ENCODE results near the gene DAPK2. TPM values are rescaled to one million over a fixed set of nuclear protein-coding genes. Genes with fewer than 3 reads are reported as not detected.

Gene DAPK2
- total RNA-seq, 6 experiments from 2014 or later = 2.1 to 5.7 (median 5.1) TPM

DNA sequence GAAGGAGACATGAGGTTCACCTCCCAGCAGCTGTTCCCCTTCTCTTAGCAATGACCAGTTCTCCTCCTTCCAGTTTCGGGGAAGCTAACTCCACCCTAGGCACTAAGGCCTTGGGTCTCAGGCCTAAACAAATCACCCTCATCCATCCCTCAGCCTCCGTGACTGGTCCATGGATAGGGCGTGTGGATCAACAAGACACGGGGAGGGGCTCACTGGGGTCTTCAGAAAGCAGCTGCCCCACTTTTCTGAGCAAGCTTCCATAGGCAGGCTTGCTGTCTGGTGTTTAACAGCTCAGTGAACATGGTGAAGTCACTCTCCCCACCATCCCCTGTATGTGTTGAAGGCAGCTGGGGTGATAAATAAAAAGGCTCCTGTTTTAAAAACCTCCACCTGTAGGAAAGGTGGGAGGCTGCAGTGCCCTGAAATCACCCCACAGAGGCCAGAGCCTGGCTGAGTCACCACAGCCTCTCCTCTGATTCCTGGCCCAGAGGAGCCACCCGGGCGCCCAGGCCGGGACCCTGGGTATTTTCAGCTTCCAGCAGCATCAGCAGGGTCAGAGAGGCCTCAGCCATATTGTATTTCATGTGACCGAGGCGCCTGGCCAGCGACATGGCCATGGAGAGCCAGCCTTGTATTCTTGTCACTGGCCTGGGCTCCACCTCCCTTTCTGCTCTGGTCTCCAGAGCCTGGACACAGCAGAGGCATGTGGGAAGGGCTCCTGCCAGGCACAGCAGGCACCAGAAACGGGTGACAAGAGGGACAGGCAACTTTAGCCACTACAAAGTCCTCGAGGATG is 152.2 kb downstream of the DAPK2 start:
- Mint-ChIP-seq H3K27ac (no peak overlapping the region), H3K9me3 (no peaks in the 10 kb centered on the region), H3K4me3 (no peak overlapping the region), H3K4me1 (ENCODE audit: low read depth) (peaks cover 16% of the 10 kb centered on the region), H3K27me3 (ENCODE audit: insufficient read depth) (peaks cover 10% of the 10 kb centered on the region), H3K36me3 (ENCODE audit: low read depth) (no peaks in the 10 kb centered on the region)
- DNase-seq = no peak
- TF ChIP-seq, protein P1, sequence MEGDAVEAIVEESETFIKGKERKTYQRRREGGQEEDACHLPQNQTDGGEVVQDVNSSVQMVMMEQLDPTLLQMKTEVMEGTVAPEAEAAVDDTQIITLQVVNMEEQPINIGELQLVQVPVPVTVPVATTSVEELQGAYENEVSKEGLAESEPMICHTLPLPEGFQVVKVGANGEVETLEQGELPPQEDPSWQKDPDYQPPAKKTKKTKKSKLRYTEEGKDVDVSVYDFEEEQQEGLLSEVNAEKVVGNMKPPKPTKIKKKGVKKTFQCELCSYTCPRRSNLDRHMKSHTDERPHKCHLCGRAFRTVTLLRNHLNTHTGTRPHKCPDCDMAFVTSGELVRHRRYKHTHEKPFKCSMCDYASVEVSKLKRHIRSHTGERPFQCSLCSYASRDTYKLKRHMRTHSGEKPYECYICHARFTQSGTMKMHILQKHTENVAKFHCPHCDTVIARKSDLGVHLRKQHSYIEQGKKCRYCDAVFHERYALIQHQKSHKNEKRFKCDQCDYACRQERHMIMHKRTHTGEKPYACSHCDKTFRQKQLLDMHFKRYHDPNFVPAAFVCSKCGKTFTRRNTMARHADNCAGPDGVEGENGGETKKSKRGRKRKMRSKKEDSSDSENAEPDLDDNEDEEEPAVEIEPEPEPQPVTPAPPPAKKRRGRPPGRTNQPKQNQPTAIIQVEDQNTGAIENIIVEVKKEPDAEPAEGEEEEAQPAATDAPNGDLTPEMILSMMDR (IDR thresholded peaks at IDR 0.05) = no peak

DNA sequence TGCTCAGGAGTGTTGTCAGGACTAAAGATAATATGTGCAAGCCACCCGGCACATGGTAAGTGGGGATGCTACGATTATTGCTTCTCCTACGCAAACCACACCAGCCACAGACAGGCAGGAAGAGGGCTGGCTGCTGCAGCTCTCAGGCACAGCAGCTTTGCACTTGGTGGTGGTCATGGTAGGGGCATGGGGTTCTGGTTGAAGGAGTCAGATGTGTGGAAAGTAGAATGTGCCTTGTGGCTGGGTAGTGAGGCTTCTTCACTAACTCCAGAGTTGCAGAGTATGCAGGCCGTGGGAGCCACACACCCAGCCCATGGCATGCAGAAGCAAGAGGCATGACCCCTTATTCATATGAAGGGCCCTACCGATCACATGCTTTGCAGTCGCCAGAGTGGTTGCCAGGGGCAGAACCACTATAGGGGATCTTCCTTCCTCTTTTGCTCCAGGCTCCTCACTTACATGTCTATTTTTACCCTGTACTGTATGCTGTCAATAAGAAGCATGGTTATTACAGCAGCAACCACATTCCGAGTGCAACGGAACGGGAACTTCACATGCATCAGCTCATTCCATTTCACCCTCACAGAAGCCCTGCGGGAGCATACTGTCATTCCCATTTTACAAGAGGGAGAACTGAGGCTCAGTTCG is 153.4 kb downstream of the DAPK2 start:
- DNase-seq = no peak
- H3K4me1 Mint-ChIP-seq (ENCODE audit: low read depth) = peaks cover 16% of the 10 kb centered on the region
- H3K27ac Mint-ChIP-seq = no peak overlapping the region
- no peaks in the 10 kb centered on the region for H3K9me3 Mint-ChIP-seq
- no peak overlapping the region for H3K4me3 Mint-ChIP-seq
- H3K27me3 Mint-ChIP-seq (ENCODE audit: insufficient read depth) = peaks cover 5% of the 10 kb centered on the region
- H3K36me3 Mint-ChIP-seq (ENCODE audit: low read depth) = no peaks in the 10 kb centered on the region
- TF ChIP-seq, protein P1 (IDR thresholded peaks at IDR 0.05) = no peak

DNA sequence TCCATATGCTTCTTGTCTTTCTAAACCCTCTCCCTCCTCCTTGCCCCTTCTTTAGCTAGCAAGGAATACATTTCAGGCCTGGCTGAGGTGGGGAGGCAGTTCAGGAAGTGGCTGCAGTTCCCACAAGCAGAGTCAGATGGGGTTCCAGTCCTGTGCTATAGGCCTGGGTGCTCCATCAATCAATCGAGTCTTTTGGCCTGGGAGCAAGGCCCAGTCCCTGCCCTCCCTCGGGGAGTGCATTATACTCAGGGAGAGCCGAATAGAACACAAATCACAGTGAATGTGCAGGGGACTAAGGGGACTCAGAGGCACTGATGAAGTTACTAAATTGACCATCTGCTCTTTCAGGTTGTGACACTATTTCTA is 154.5 kb downstream of the DAPK2 start:
- TF ChIP-seq, protein P1 (IDR thresholded peaks at IDR 0.05) = no peak
- DNase-seq = no peak
- Mint-ChIP-seq H3K27me3 (ENCODE audit: insufficient read depth) (peaks cover 5% of the 10 kb centered on the region), H3K4me3 (no peak overlapping the region), H3K9me3 (no peaks in the 10 kb centered on the region), H3K36me3 (ENCODE audit: low read depth) (no peaks in the 10 kb centered on the region), H3K27ac (no peak overlapping the region), H3K4me1 (ENCODE audit: low read depth) (peaks cover 7% of the 10 kb centered on the region)

DNA sequence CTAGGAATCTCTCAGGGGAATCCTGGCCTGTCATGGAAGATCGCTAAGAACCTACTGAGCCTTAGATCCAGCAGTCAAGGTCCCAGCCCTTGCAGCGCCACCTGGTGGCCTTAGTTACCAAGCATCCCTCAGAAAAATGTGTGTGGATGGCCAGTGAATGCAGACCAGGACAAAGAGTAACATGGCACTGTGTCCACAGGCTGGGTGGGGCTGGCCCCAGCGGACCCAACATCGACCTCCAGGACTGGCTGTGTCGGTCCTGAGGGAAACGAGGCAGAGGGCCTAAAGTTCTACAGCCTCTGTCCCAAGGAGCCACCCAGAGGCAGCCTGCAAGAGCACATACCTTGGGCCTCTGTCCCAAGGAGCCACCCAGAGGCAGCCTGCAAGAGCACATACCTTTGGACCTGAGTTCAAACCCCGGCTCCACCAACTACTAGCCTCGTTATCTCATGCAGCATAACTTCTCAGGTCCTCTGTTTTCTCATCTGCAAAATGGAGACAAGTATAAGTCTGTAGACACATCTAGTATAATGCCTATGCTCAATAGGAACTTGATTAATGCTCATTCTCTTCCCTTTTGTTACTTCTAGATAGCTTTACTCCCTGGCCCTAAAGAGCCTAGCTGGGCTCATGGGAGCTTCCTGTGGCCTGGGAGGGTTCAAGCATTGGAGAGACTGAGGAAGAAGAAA is 155.1 kb downstream of the DAPK2 start:
- peak; percentile 69 for DNase-seq

DNA sequence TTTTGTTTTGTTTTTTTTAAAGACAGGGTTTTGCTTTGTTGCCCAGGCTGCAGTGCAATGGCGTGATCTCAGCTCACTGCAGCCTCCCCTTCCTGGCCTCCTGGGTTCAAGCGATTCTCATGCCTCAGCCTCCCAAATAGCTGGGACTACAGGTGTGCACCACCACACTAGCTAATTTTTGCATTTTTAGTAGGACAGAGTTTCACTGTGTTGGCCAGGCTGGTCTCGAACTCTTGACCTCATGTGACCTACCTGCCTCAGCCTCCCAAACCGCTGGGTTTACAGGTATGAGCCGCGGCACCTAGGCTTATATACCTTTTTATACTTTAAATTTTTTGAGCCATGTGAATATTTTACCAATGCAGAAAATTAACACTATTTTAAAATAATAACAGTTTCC is 155.7 kb downstream of the DAPK2 start:
- no peak overlapping the region for H3K27ac Mint-ChIP-seq
- H3K27me3 Mint-ChIP-seq (ENCODE audit: insufficient read depth) = peaks cover 5% of the 10 kb centered on the region
- TF ChIP-seq, protein P1 (IDR thresholded peaks at IDR 0.05) = no peak

More for the DNA sequence above, 155.1 kb downstream of the DAPK2 start:
- Mint-ChIP-seq H3K4me3 (no peak overlapping the region), H3K4me1 (ENCODE audit: low read depth) (peaks cover 2% of the 10 kb centered on the region), H3K27ac (no peak overlapping the region), H3K36me3 (ENCODE audit: low read depth) (no peaks in the 10 kb centered on the region), H3K27me3 (ENCODE audit: insufficient read depth) (peaks cover 5% of the 10 kb centered on the region), H3K9me3 (no peaks in the 10 kb centered on the region)
- TF ChIP-seq, protein P1 (IDR thresholded peaks at IDR 0.05) = peak; percentile 98

More for the DNA sequence above, 155.7 kb downstream of the DAPK2 start:
- H3K36me3 Mint-ChIP-seq (ENCODE audit: low read depth) = no peaks in the 10 kb centered on the region
- H3K4me1 Mint-ChIP-seq (ENCODE audit: low read depth) = no peaks in the 10 kb centered on the region
- no peak overlapping the region for H3K4me3 Mint-ChIP-seq
- H3K9me3 Mint-ChIP-seq = no peaks in the 10 kb centered on the region
- DNase-seq = no peak

Data from HFFc6 (cell line).